Neutrophil (primary cell): ENCODE measurements around the gene RNF32.
"Not testable (repeated sequence)": the region's sequence is repeated elsewhere in the genome, so short reads cannot be mapped to it uniquely, and the experiment has no call there.

ENCODE experiments used
- H3K27ac ChIP-seq: fragments of 200-600 bp; sonication (generic); 2 replicates; pipeline ENCODE4 v1.5.1; 2016; ENCODE audit warnings: mild to moderate bottlenecking, moderate library complexity
- H3K27me3 ChIP-seq: fragments of 200-600 bp; sonication (generic); 2 replicates; pipeline ENCODE4 v1.6.0; 2016; ENCODE audit warnings: mild to moderate bottlenecking
- H3K36me3 ChIP-seq: fragments of 200-600 bp; sonication (generic); 2 replicates; pipeline ENCODE4 v1.5.1; 2017
- H3K4me1 ChIP-seq, 2 experiments: fragments of 200-600 bp in 1 of 2; sonication (generic) in 1 of 2; 1 replicate in 1 of 2; 2 replicates in 1 of 2; pipeline versions ENCODE4 v1.5.1 to v1.6.1; 2013 to 2016; ENCODE audit warnings: low read depth in 1 of 2, low read length in 1 of 2, mild to moderate bottlenecking in 1 of 2, moderate library complexity in 1 of 2; ENCODE audit not compliant: control insufficient read depth in 1 of 2, insufficient read depth in 1 of 2
- H3K4me3 ChIP-seq, 2 experiments: fragments of 200-600 bp in 1 of 2; sonication (generic) in 1 of 2; 1 replicate in 1 of 2; 2 replicates in 1 of 2; pipeline ENCODE4 v1.5.1; 2013 to 2016; ENCODE audit warnings: low read depth in 1 of 2, low read length in 1 of 2, mild to moderate bottlenecking in 1 of 2, moderate library complexity in 1 of 2
- H3K9me3 ChIP-seq: fragments of 200-600 bp; sonication (generic); 2 replicates; pipeline ENCODE4 v1.5.1; 2016
- CTCF ChIP-seq: fragments of 200-600 bp; sonication (generic); IDR thresholded peaks from 2 replicates; pipeline ENCODE4 v1.5.1; 2016; ENCODE audit warnings: antibody characterized with exemption

Gene RNF32

GRCh38 chr7:156617215-156617614 is 23.4 kb upstream of the RNF32 start:
- Histone ChIP-seq H3K27me3 (peaks cover 99% of the 10 kb centered on the region), H3K4me3 (no peak overlapping the region), H3K4me1 (no peaks in the 10 kb centered on the region), H3K9me3 (no peaks in the 10 kb centered on the region), H3K27ac (no peak overlapping the region), H3K36me3 (no peaks in the 10 kb centered on the region)
- TF ChIP-seq CTCF = no peak

- H3K27me3 ChIP-seq = peaks cover 98% of the 10 kb centered on the region
- no peaks in the 10 kb centered on the region for H3K36me3 ChIP-seq
- no peaks in the 10 kb centered on the region for H3K4me1 ChIP-seq
- no peak overlapping the region for H3K27ac ChIP-seq
- no peak for TF ChIP-seq CTCF
- H3K4me3 ChIP-seq = no peak overlapping the region
- no peaks in the 10 kb centered on the region for H3K9me3 ChIP-seq
Measured at GRCh38 chr7:156618078-156618779, 22.3 kb upstream of the RNF32 start.

GRCh38 chr7:156618780-156619367 is 21.7 kb upstream of the RNF32 start:
- no peak overlapping the region for H3K27ac ChIP-seq
- TF ChIP-seq CTCF = no peak
- no peak overlapping the region for H3K4me3 ChIP-seq
- peaks cover 95% of the 10 kb centered on the region for H3K27me3 ChIP-seq
- no peaks in the 10 kb centered on the region for H3K9me3 ChIP-seq
- no peaks in the 10 kb centered on the region for H3K36me3 ChIP-seq
- no peaks in the 10 kb centered on the region for H3K4me1 ChIP-seq

- H3K27me3 ChIP-seq = peaks cover 93% of the 10 kb centered on the region
- not testable (repeated sequence) for H3K4me3 ChIP-seq, H3K9me3 ChIP-seq, H3K36me3 ChIP-seq, H3K27ac ChIP-seq, H3K4me1 ChIP-seq
Measured at GRCh38 chr7:156619488-156620290, 20.9 kb upstream of the RNF32 start.

GRCh38 chr7:156620291-156620675 is 20.3 kb upstream of the RNF32 start:
- Histone ChIP-seq H3K9me3 (no peaks in the 10 kb centered on the region), H3K36me3 (no peaks in the 10 kb centered on the region), H3K4me1 (no peaks in the 10 kb centered on the region), H3K27ac (no peak overlapping the region), H3K27me3 (peaks cover 93% of the 10 kb centered on the region), H3K4me3 (no peak overlapping the region)
- no peak for TF ChIP-seq CTCF

- no peak overlapping the region for H3K27ac ChIP-seq
- H3K4me1 ChIP-seq = no peaks in the 10 kb centered on the region
- no peaks in the 10 kb centered on the region for H3K9me3 ChIP-seq
- peaks cover 83% of the 10 kb centered on the region for H3K27me3 ChIP-seq
- no peaks in the 10 kb centered on the region for H3K36me3 ChIP-seq
- no peak for TF ChIP-seq CTCF
- no peak overlapping the region for H3K4me3 ChIP-seq
Measured at GRCh38 chr7:156621652-156622051, 18.9 kb upstream of the RNF32 start.
